ENCODE data around the gene WNT3. TPM values are rescaled to one million over a fixed set of nuclear protein-coding genes. Genes with fewer than 3 reads are reported as not detected.

WNT3 gene
- total and polyA plus RNA-seq, 2 of the 8 experiments (the other 6 are each of a cell fraction or from before 2014, with no cell fraction given), result 0.56 to 2.0 TPM

DNA sequence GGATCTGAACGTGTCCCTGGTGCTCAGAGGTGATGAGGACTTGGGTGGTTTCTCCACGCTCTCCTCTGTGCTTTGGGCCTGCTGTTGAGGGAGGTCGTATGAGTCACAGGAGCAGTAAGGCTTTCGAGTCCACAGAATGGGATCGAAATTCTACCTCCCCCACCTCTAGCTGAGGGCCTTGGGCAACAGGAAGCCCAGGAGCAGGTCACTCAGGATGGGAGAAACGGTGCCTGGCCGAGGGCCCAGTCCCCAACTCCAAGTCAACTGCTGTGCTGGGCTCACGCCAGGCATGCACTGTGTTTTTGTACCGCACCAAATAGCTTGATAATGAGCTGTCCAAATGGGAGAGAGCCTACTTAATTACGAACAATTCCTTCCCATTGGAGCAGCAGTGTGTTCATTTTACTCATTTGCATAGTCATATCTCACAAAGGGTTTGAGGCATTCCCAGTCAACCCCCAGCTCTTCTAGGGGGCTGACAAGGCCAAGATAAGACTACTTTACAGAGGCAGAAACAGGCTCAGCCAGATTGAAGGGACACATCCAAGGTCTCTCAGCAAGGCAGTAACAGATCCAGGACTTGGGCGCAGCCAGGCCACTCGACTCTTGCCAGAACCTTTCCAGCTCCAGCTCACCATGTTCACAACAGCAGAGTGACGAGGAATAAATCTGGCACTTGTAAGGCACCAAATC, 53.6 kb downstream of the WNT3 start:
- no peak overlapping the region for H3K23ac ChIP-seq (ENCODE audit: insufficient read length)
- no peak overlapping the region for H3K56ac ChIP-seq (replicated peaks; ENCODE audit: insufficient read length, low read depth, low read length)
- H2AK5ac ChIP-seq (ENCODE audit: low read depth, low read length), result no peak overlapping the region
- no peak overlapping the region for H4K91ac ChIP-seq (replicated peaks; ENCODE audit: insufficient read length, low read length)
- no peak overlapping the region for H2BK20ac ChIP-seq (ENCODE audit: low read length)
- H3K27ac ChIP-seq (ENCODE audit: low read depth, low read length), result no peak overlapping the region
- 0 out of 2 replicates have a peak overlapping the region, but pooled peaks have one; percentile 27 for H3K18ac ChIP-seq (ENCODE audit: extremely low read depth, low read length)
- H2AFZ ChIP-seq (ENCODE audit: low read length), result no peak overlapping the region
- no peaks in the 10 kb centered on the region for H3K79me1 ChIP-seq (ENCODE audit: low read depth, low read length)
- WGBS, 2 experiments (ENCODE audit: extremely low coverage in 1 of 2, insufficient coverage in 1 of 2, insufficient read length in 1 of 2, insufficient replicate concordance in 2 of 2, low coverage in 1 of 2, low lambda C conversion rate in 2 of 2, missing lambda C conversion rate in 1 of 2), result 89% methylated on average over 13 of the region's 13 CpGs; no CpG with 5 or more reads in 1 of the 2 experiments
- peak in 1 of 2 experiments; percentile 44 for DNase-seq (ENCODE audit: low read depth in 1 of 2, low spot score in 2 of 2)
- no peak overlapping the region for H3K4ac ChIP-seq (replicated peaks; ENCODE audit: insufficient read length, low read depth, low read length)
- H3K23me2 ChIP-seq (ENCODE audit: low read depth, low read length), result no peaks in the 10 kb centered on the region
- no peak overlapping the region for H4K8ac ChIP-seq (ENCODE audit: extremely low read depth, insufficient read depth, low read length)
- no peak overlapping the region for H4K5ac ChIP-seq (ENCODE audit: insufficient read length, low read depth, low read length)
- peak overlapping the region; percentile 72; the same call in 1 of the 2 replicates for H2BK15ac ChIP-seq (ENCODE audit: low read length)
- H4K20me1 ChIP-seq (replicated peaks in 1 of 2; ENCODE audit: control insufficient read depth in 1 of 2, insufficient read depth in 2 of 2, low read length in 2 of 2), result peaks cover 3 to 7% of the 10 kb centered on the region in 2 experiments
- H3K9ac ChIP-seq (replicated peaks in 1 of 4; ENCODE audit: extremely low read depth in 1 of 4, low read depth in 3 of 4, low read length in 3 of 4), result no peak overlapping the region
- no peaks in the 10 kb centered on the region; a peak in 1 of 4 replicates for H3K9me3 ChIP-seq (ENCODE audit: insufficient read depth in 2 of 2, low read depth in 1 of 2, low read length in 1 of 2)
- CTCF ChIA-PET (ENCODE audit: partially characterized antibody), result interaction anchor here (0.7 to 2.4 kb wide), 8 partner anchors 10 to 78 kb away, joined by 3 to 10 read pairs (median 3); no protein-coding TSS in a partner anchor
- H3K4me1 ChIP-seq (replicated peaks in 1 of 4; ENCODE audit: control insufficient read depth in 3 of 4, insufficient read depth in 4 of 4, low read length in 3 of 4), result peaks cover 0 to 4% (median under 1%) of the 10 kb centered on the region in 4 experiments; a peak in 4 of 7 replicates
- no peak for FAIRE-seq
- H2BK5ac ChIP-seq (ENCODE audit: low read depth, low read length), result no peak overlapping the region
- no peak overlapping the region for H2BK120ac ChIP-seq (replicated peaks; ENCODE audit: low read depth, low read length)
- no peak overlapping the region for H2BK12ac ChIP-seq (ENCODE audit: low read depth, low read length)
- no peaks in the 10 kb centered on the region for H3K79me2 ChIP-seq (ENCODE audit: control insufficient read depth in 1 of 2, insufficient read depth in 2 of 2, low read length in 2 of 2)
- H3K4me2 ChIP-seq (ENCODE audit: insufficient read depth in 1 of 2, low read depth in 2 of 2, low read length in 2 of 2), result no peak overlapping the region
- H3K14ac ChIP-seq (ENCODE audit: insufficient read length), result no peak overlapping the region
- no peak for TF ChIP-seq SIX5 (IDR thresholded peaks at IDR 0.05; ENCODE audit: low read depth, low read length)
- TF ChIP-seq, protein P1, sequence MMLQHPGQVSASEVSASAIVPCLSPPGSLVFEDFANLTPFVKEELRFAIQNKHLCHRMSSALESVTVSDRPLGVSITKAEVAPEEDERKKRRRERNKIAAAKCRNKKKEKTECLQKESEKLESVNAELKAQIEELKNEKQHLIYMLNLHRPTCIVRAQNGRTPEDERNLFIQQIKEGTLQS (IDR thresholded peaks at IDR 0.05; ENCODE audit: insufficient read depth, low read depth, low read length), result no peak
- TF ChIP-seq, protein P2, sequence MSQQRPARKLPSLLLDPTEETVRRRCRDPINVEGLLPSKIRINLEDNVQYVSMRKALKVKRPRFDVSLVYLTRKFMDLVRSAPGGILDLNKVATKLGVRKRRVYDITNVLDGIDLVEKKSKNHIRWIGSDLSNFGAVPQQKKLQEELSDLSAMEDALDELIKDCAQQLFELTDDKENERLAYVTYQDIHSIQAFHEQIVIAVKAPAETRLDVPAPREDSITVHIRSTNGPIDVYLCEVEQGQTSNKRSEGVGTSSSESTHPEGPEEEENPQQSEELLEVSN (IDR thresholded peaks at IDR 0.05), result no peak
- no peak for TF ChIP-seq YY1 (IDR thresholded peaks at IDR 0.05; ENCODE audit: low read depth, low read length)
- no peak for TF ChIP-seq EP300 (IDR thresholded peaks at IDR 0.05; ENCODE audit: borderline replicate concordance in 1 of 2, low read depth in 2 of 2, low read length in 2 of 2)
- TF ChIP-seq KDM1A (IDR thresholded peaks at IDR 0.05; ENCODE audit: borderline replicate concordance, low read length), result no peak
- TF ChIP-seq CHD2 (IDR thresholded peaks at IDR 0.05; ENCODE audit: low read length), result no peak
- no peak for TF ChIP-seq EZH2 (IDR thresholded peaks at IDR 0.05; ENCODE audit: low read depth, low read length, severe bottlenecking)
- no peak for TF ChIP-seq BCL11A (IDR thresholded peaks at IDR 0.05; ENCODE audit: low read depth in 2 of 2, low read length in 2 of 2)
- no peak for TF ChIP-seq ZNF274 (IDR thresholded peaks at IDR 0.05; ENCODE audit: borderline replicate concordance, extremely low read depth, low read length)
- no peak for TF ChIP-seq KDM5A (IDR thresholded peaks at IDR 0.05; ENCODE audit: low read length)
- H3K4me3 ChIP-seq (ENCODE audit: extremely low read depth in 1 of 4, insufficient read depth in 2 of 4, low read depth in 3 of 4, low read length in 4 of 4), result no peak overlapping the region
- H3K36me3 ChIP-seq (ENCODE audit: control insufficient read depth in 2 of 4, insufficient read depth in 4 of 4, low read length in 3 of 4), result no peaks in the 10 kb centered on the region; a peak in 1 of 8 replicates
- H3K27me3 ChIP-seq (replicated peaks in 1 of 4; ENCODE audit: control insufficient read depth in 3 of 4, extremely low read depth in 1 of 4, insufficient read depth in 3 of 4, low read length in 3 of 4), result peaks cover 14 to 27% (median 24%) of the 10 kb centered on the region in 4 experiments
- POLR2A ChIA-PET (ENCODE audit: partially characterized antibody), result interaction anchor here (1.0 kb wide), 1 partner anchor 46 kb away, joined by 3 read pairs; no protein-coding TSS in a partner anchor

Data from H1 (cell line).